GM23338 (cell line): ENCODE data around the gene ATPAF1.

Experiments
- CREB1 ChIP-seq: fragments of 250-450 bp; sonication (Bioruptor Pico); IDR thresholded peaks from 2 replicates; pipeline ENCODE4 v1.5.0; 2020; ENCODE audit warnings: low read depth, mild to moderate bottlenecking, moderate library complexity
- CTCF ChIP-seq, 2 experiments: fragments of 200-600 bp in 1 of 2; sonication (generic) in 1 of 2; conservative IDR thresholded peaks; 2 replicates each; pipeline versions ENCODE4 v1.5.1 to v1.6.1; 2016 to 2017; ENCODE audit warnings: antibody characterized with exemption in 2 of 2, low read depth in 2 of 2, mild to moderate bottlenecking in 2 of 2, moderate library complexity in 1 of 2
- EZH2 ChIP-seq: fragments of 200-600 bp; sonication (generic); IDR thresholded peaks from one replicate; pipeline ENCODE4 v1.8.0; 2017; ENCODE audit warnings: antibody characterized with exemption, mild to moderate bottlenecking, low read depth; ENCODE audit not compliant: unreplicated experiment
- POLR2AphosphoS5 ChIP-seq: IDR thresholded peaks from 2 replicates; pipeline ENCODE4 v1.6.1; 2016; ENCODE audit warnings: antibody characterized with exemption, low read depth
- STAT1 ChIP-seq: IDR thresholded peaks from one replicate; pipeline ENCODE4 v1.6.1; 2016; ENCODE audit warnings: antibody characterized with exemption; ENCODE audit not compliant: unreplicated experiment
- TF ChIP-seq, protein P1 (sequence below): fragments of 250-450 bp; sonication (Bioruptor Pico); IDR thresholded peaks from 2 replicates; pipeline ENCODE4 v1.5.0; 2020; ENCODE audit warnings: mild to moderate bottlenecking, moderate library complexity

DNA sequence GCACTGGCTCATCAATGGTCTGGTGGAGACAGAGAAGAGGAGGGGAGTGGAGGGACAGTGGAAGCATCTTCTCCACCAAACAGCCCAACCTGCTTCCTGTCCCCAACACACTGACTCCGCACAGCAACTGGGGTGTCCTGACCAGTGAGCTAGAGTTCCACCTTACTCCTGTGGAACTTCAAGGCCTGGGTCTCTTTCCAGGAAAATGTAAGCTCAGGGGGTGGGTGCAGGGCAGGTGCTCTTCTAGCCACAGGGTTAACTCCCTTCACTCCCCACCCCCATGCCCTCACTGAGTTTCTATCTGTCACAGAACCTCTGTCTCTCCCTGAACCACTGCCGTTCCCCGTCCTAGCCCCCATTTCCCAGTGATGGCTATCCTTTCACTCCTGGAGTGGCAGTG lies 52.4 kb downstream of the ATPAF1 start:
- TF ChIP-seq POLR2AphosphoS5 (no peak), CTCF (conservative IDR thresholded peaks at IDR 0.05; ENCODE audit: low read depth in 2 of 2) (no peak), CREB1 (CRISPR knock-in tag) (no peak), STAT1 (no peak), EZH2 (no peak)
- TF ChIP-seq, protein P1, sequence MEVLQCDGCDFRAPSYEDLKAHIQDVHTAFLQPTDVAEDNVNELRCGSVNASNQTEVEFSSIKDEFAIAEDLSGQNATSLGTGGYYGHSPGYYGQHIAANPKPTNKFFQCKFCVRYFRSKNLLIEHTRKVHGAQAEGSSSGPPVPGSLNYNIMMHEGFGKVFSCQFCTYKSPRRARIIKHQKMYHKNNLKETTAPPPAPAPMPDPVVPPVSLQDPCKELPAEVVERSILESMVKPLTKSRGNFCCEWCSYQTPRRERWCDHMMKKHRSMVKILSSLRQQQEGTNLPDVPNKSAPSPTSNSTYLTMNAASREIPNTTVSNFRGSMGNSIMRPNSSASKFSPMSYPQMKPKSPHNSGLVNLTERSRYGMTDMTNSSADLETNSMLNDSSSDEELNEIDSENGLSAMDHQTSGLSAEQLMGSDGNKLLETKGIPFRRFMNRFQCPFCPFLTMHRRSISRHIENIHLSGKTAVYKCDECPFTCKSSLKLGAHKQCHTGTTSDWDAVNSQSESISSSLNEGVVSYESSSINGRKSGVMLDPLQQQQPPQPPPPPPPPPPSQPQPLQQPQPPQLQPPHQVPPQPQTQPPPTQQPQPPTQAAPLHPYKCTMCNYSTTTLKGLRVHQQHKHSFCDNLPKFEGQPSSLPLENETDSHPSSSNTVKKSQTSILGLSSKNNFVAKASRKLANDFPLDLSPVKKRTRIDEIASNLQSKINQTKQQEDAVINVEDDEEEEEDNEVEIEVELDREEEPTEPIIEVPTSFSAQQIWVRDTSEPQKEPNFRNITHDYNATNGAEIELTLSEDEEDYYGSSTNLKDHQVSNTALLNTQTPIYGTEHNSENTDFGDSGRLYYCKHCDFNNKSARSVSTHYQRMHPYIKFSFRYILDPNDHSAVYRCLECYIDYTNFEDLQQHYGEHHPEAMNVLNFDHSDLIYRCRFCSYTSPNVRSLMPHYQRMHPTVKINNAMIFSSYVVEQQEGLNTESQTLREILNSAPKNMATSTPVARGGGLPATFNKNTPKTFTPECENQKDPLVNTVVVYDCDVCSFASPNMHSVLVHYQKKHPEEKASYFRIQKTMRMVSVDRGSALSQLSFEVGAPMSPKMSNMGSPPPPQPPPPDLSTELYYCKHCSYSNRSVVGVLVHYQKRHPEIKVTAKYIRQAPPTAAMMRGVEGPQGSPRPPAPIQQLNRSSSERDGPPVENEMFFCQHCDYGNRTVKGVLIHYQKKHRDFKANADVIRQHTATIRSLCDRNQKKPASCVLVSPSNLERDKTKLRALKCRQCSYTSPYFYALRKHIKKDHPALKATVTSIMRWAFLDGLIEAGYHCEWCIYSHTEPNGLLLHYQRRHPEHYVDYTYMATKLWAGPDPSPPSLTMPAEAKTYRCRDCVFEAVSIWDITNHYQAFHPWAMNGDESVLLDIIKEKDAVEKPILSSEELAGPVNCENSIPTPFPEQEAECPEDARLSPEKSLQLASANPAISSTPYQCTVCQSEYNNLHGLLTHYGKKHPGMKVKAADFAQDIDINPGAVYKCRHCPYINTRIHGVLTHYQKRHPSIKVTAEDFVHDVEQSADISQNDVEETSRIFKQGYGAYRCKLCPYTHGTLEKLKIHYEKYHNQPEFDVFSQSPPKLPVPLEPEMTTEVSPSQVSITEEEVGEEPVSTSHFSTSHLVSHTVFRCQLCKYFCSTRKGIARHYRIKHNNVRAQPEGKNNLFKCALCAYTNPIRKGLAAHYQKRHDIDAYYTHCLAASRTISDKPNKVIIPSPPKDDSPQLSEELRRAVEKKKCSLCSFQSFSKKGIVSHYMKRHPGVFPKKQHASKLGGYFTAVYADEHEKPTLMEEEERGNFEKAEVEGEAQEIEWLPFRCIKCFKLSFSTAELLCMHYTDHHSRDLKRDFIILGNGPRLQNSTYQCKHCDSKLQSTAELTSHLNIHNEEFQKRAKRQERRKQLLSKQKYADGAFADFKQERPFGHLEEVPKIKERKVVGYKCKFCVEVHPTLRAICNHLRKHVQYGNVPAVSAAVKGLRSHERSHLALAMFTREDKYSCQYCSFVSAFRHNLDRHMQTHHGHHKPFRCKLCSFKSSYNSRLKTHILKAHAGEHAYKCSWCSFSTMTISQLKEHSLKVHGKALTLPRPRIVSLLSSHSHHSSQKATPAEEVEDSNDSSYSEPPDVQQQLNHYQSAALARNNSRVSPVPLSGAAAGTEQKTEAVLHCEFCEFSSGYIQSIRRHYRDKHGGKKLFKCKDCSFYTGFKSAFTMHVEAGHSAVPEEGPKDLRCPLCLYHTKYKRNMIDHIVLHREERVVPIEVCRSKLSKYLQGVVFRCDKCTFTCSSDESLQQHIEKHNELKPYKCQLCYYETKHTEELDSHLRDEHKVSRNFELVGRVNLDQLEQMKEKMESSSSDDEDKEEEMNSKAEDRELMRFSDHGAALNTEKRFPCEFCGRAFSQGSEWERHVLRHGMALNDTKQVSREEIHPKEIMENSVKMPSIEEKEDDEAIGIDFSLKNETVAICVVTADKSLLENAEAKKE (CRISPR knock-in tag): no peak
